ENCODE results near the gene FHOD3. TPM values are rescaled to one million over a fixed set of nuclear protein-coding genes. Genes with fewer than 3 reads are reported as not detected.

The FHOD3 gene
- total RNA-seq, 2 donors from 2014 or later = 2.8 to 3.1 TPM

DNA sequence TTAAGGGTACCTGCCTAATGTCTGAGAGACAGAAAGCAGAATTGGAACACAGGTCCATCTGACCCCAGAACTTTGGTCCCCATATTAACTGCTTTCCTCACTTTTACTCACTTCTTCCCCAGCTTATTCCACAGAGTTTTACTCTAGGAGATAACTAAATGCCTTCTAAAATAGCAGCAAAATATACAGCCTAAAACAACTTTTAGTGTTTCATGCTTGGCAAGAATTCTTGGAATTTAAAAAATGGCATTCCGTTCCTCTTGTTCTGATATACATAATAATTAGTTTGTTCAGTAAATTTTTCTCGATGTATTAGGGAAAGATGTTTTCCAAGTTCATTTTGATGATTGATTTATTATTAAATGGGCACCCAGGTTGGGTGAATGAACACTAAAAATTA is 151.9 kb downstream of the FHOD3 start:
- Histone ChIP-seq H3K9ac (ENCODE audit: extremely low read depth, low read length, poor library complexity, severe bottlenecking) (no peak overlapping the region), H3K27me3 (ENCODE audit: control insufficient read depth, insufficient read depth, low read length, poor library complexity, severe bottlenecking) (no peaks in the 10 kb centered on the region), H3K36me3 (ENCODE audit: control insufficient read depth, insufficient read depth, low read length) (no peaks in the 10 kb centered on the region), H3K27ac (ENCODE audit: low read depth, low read length) (no peak overlapping the region), H3K4me1 (ENCODE audit: control insufficient read depth, insufficient read depth, low read length) (no peaks in the 10 kb centered on the region), H3K9me3 (ENCODE audit: control insufficient read depth, low read length) (no peaks in the 10 kb centered on the region), H3K4me3 (ENCODE audit: low read length) (no peak overlapping the region)
- no peak for DNase-seq
- WGBS, 2 experiments (ENCODE audit: insufficient coverage in 1 of 2, insufficient read length in 1 of 2) = 29 to 93% methylated on average over 1 to 2 of the region's 2 CpGs
- Mint-ChIP-seq H3K4me3 (no peak overlapping the region), H3K4me1 (peaks cover 11% of the 10 kb centered on the region), H3K36me3 (ENCODE audit: low read depth) (no peaks in the 10 kb centered on the region), H3K27ac (no peak overlapping the region), H3K27me3 (ENCODE audit: insufficient read depth) (no peaks in the 10 kb centered on the region), H3K9me3 (peaks cover 1% of the 10 kb centered on the region)
- TF ChIP-seq CTCF (conservative IDR thresholded peaks at IDR 0.05) = no peak

DNA sequence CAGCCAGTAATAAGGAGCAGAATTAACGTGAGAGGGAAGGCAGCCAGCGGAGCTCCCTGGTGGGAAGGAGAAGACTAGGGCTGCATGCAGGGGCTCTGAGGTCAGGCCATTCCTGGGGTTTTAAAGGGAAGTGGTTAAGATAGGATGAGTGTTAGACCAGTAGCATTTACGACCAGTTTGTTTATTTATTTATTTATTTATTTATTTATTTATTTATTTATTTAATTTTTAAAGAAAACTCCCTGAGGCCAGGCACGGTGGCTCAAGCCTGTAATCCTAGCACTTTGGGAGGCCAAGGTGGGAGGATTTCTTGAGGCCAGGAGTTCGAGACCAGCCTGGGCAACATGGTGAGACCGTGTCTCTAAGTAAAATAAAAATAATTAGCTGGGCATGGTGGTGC is 152.8 kb downstream of the FHOD3 start:
- Mint-ChIP-seq H3K4me3 (no peak overlapping the region), H3K36me3 (ENCODE audit: low read depth) (no peaks in the 10 kb centered on the region), H3K27me3 (ENCODE audit: insufficient read depth) (no peaks in the 10 kb centered on the region), H3K9me3 (no peaks in the 10 kb centered on the region), H3K4me1 (peaks cover 18% of the 10 kb centered on the region), H3K27ac (no peak overlapping the region)
- Histone ChIP-seq H3K4me1 (ENCODE audit: control insufficient read depth, insufficient read depth, low read length) (peaks cover 5% of the 10 kb centered on the region), H3K27me3 (ENCODE audit: control insufficient read depth, insufficient read depth, low read length, poor library complexity, severe bottlenecking) (no peaks in the 10 kb centered on the region), H3K27ac (ENCODE audit: low read depth, low read length) (no peak overlapping the region), H3K36me3 (ENCODE audit: control insufficient read depth, insufficient read depth, low read length) (no peaks in the 10 kb centered on the region), H3K9ac (ENCODE audit: extremely low read depth, low read length, poor library complexity, severe bottlenecking) (no peak overlapping the region), H3K4me3 (ENCODE audit: low read length) (no peak overlapping the region), H3K9me3 (ENCODE audit: control insufficient read depth, low read length) (no peaks in the 10 kb centered on the region)
- 69 to 85% methylated on average over 4 to 5 of the region's 6 CpGs for WGBS, 2 experiments (ENCODE audit: insufficient coverage in 1 of 2, insufficient read length in 1 of 2)
- no peak for DNase-seq
- no peak for TF ChIP-seq CTCF (conservative IDR thresholded peaks at IDR 0.05)

DNA sequence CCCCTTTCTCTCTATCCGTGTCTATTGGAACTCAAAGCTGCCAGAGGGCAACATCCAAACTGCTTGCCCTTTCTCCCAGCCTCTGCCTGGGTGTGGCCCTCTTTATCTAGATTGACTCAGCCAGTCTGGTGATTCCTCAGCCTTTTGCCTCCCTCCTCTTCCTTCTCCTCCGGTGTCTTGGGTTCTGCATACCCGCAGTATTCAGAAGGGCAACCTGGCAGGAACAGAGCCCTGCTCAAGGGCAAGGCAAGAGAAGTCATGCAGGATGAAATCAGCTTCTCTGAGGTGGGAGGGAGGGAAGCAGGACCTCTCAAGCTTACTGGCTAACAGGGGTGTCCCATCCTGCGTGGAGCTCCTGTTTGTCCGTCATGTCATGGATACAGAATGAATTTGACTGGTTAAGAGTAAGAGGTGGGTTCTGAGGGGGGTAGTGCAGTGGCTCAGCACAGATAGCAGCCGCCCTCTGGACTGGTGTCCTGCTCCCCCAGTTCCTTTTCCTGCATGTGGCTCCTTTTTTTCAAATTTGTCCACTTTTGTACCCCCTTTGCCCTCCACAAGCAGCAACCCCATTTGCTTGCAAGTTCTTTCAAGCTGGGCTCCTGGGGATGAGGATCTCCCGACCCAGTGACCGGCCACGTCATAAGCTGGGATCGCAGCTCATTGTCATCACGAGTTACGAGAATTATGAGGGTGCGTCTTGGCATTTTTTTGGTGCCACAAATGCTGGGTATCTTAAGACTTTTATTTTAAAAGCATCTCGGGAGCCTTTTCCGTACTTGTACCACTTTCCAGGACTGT is 154.1 kb downstream of the FHOD3 start:
- H3K4me1 Mint-ChIP-seq = peaks cover 26% of the 10 kb centered on the region

More for the DNA sequence above, 154.1 kb downstream of the FHOD3 start:
- H3K9me3 ChIP-seq (ENCODE audit: control insufficient read depth, low read length) = no peaks in the 10 kb centered on the region
- Mint-ChIP-seq H3K27me3 (ENCODE audit: insufficient read depth) (no peaks in the 10 kb centered on the region), H3K4me3 (no peak overlapping the region), H3K9me3 (no peaks in the 10 kb centered on the region), H3K36me3 (ENCODE audit: low read depth) (no peaks in the 10 kb centered on the region), H3K27ac (no peak overlapping the region)
- no peak overlapping the region for H3K27ac ChIP-seq (ENCODE audit: low read depth, low read length)
- no peak overlapping the region for H3K9ac ChIP-seq (ENCODE audit: extremely low read depth, low read length, poor library complexity, severe bottlenecking)
- WGBS, 2 experiments (ENCODE audit: insufficient coverage in 1 of 2, insufficient read length in 1 of 2) = 93 to 97% methylated on average over 10 to 15 of the region's 15 CpGs
- H3K27me3 ChIP-seq (ENCODE audit: control insufficient read depth, insufficient read depth, low read length, poor library complexity, severe bottlenecking) = no peaks in the 10 kb centered on the region
- H3K4me1 ChIP-seq (ENCODE audit: control insufficient read depth, insufficient read depth, low read length) = peaks cover 13% of the 10 kb centered on the region
- H3K4me3 ChIP-seq (ENCODE audit: low read length) = no peak overlapping the region
- no peak for DNase-seq
- no peaks in the 10 kb centered on the region for H3K36me3 ChIP-seq (ENCODE audit: control insufficient read depth, insufficient read depth, low read length)
- TF ChIP-seq CTCF (conservative IDR thresholded peaks at IDR 0.05) = no peak
